ENCODE data around the gene CLEC2B. TPM values are rescaled to one million over a fixed set of nuclear protein-coding genes. Genes with fewer than 3 reads are reported as not detected.
A peak's percentile ranks its signal among the peaks of the same experiment; 100 is the strongest.

The CLEC2B gene
- total RNA-seq, 1 donor from 2014 or later: 15.2 TPM

GRCh38 chr12:9809866-9810265, 59.3 kb downstream of the CLEC2B start:
- DNase-seq (ENCODE audit: low read depth): no peak

GRCh38 chr12:9809338-9809737, 59.8 kb downstream of the CLEC2B start:
- DNase-seq (ENCODE audit: low read depth): no peak

- DNase-seq (ENCODE audit: low read depth): no peak
These were observed 60.6 kb downstream of the CLEC2B start for GRCh38 chr12:9808504-9808903.

GRCh38 chr12:9806714-9807113, 62.4 kb downstream of the CLEC2B start:
- DNase-seq (ENCODE audit: low read depth): peak; percentile 34

GRCh38 chr12:9805883-9806282, 63.3 kb downstream of the CLEC2B start:
- DNase-seq (ENCODE audit: low read depth): no peak

Other genes with a start within 250 kb of the CLEC2B start
- 4.2 and 6.6 TPM in 2 replicates for gene CLEC2D, start 199.6 kb downstream of the CLEC2B start, total RNA-seq
- not detected in 2 replicates for gene CLECL1, start 136.3 kb downstream of the CLEC2B start, total RNA-seq
- not detected in 2 replicates for gene CD69, start 108.5 kb downstream of the CLEC2B start, total RNA-seq
- gene KLRF1, start 41.9 kb downstream of the CLEC2B start, total RNA-seq: not detected in 2 replicates
- gene KLRF2, start 12.1 kb upstream of the CLEC2B start, total RNA-seq: not detected in 2 replicates
- gene CLEC2A, start 63.0 kb upstream of the CLEC2B start, total RNA-seq: not detected in 2 replicates
- gene CLEC12A, start 102.1 kb upstream of the CLEC2B start, total RNA-seq: not detected in 2 replicates
- gene CLEC1B, start 129.8 kb upstream of the CLEC2B start, total RNA-seq: not detected in 2 replicates
- gene CLEC12B, start 141.3 kb upstream of the CLEC2B start, total RNA-seq: not detected in 2 replicates
- not detected in 2 replicates for gene CLEC9A, start 161.3 kb upstream of the CLEC2B start, total RNA-seq
- gene CLEC1A, start 229.6 kb upstream of the CLEC2B start, total RNA-seq: not detected in 2 replicates